Central memory CD8-positive, alpha-beta T cell (primary cell): Measurements from ENCODE around the gene LANCL3.

Experiments used
- ATAC-seq: fragments of 150-1000 bp; cut with Tn5 transposase; replicated peaks from 2 replicates; pipeline ENCODE4 v1.10.0; 2022; ENCODE audit warnings: mild to moderate bottlenecking, moderate FRiP score, moderate number of reproducible peaks; ENCODE audit not compliant: poor library complexity, severe bottlenecking; ENCODE audit errors: extremely low read depth
- DNase-seq, 2 donors: peaks; one replicate each; pipeline ENCODE4 v3.0.0; 2021; ENCODE audit warnings: low spot score in 2 of 2
- H3K27ac Mint-ChIP-seq: one replicate; pipeline ENCODE4 v1.8.0; 2022; ENCODE audit warnings: low read depth, mild to moderate bottlenecking, moderate library complexity, mixed read lengths
- H3K27me3 Mint-ChIP-seq: one replicate; pipeline ENCODE4 v1.8.0; 2022; ENCODE audit warnings: mixed read lengths
- H3K36me3 Mint-ChIP-seq: one replicate; pipeline ENCODE4 v1.8.0; 2022; ENCODE audit warnings: mild to moderate bottlenecking, moderate library complexity, mixed read lengths; ENCODE audit not compliant: insufficient read depth
- H3K4me1 Mint-ChIP-seq: one replicate; pipeline ENCODE4 v1.8.0; 2022; ENCODE audit warnings: mixed read lengths
- H3K4me3 Mint-ChIP-seq: one replicate; pipeline ENCODE4 v1.8.0; 2022; ENCODE audit warnings: mild to moderate bottlenecking, moderate library complexity, mixed read lengths
- H3K9me3 Mint-ChIP-seq: one replicate; pipeline ENCODE4 v1.8.0; 2022; ENCODE audit warnings: mixed read lengths

The LANCL3 gene

DNA sequence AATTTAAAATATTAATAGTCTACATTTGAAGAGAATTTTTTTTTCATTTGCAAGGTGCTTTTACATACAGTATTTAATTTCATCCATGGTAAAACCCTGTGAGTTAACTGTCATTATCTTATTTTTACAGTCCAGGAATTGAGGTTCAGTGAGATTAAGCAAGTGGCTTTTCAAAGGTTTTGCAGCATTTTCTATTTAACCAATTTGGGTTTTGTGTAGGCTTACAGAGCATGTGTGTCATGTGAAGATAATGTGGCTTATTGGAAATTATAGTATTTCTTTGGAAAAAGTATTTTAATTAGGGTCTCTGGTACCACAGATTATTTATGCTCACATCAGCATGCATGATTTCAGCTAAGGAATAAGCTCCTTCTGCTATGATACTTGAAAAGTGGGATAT lies 118.7 kb downstream of the LANCL3 start:
- no peaks in the 10 kb centered on the region for H3K36me3 Mint-ChIP-seq
- DNase-seq (no peak), ATAC-seq (no peak)
- no peak overlapping the region for H3K27ac Mint-ChIP-seq
- no peak overlapping the region for H3K4me3 Mint-ChIP-seq
- H3K27me3 Mint-ChIP-seq, result no peaks in the 10 kb centered on the region
- no peaks in the 10 kb centered on the region for H3K4me1 Mint-ChIP-seq
- no peaks in the 10 kb centered on the region for H3K9me3 Mint-ChIP-seq

- no peak overlapping the region for H3K4me3 Mint-ChIP-seq
- H3K9me3 Mint-ChIP-seq, result no peaks in the 10 kb centered on the region
- H3K27me3 Mint-ChIP-seq, result no peaks in the 10 kb centered on the region
- ATAC-seq, result no peak
- H3K36me3 Mint-ChIP-seq, result no peaks in the 10 kb centered on the region
- no peak overlapping the region for H3K27ac Mint-ChIP-seq
- DNase-seq, result no peak
- no peaks in the 10 kb centered on the region for H3K4me1 Mint-ChIP-seq
Observed at GRCh38 chrX:37692918-37693317, 121.5 kb downstream of the LANCL3 start.

- H3K27ac Mint-ChIP-seq, result no peak overlapping the region
- no peaks in the 10 kb centered on the region for H3K9me3 Mint-ChIP-seq
- no peaks in the 10 kb centered on the region for H3K36me3 Mint-ChIP-seq
Observed at GRCh38 chrX:37697169-37697760, 125.8 kb downstream of the LANCL3 start.

DNA sequence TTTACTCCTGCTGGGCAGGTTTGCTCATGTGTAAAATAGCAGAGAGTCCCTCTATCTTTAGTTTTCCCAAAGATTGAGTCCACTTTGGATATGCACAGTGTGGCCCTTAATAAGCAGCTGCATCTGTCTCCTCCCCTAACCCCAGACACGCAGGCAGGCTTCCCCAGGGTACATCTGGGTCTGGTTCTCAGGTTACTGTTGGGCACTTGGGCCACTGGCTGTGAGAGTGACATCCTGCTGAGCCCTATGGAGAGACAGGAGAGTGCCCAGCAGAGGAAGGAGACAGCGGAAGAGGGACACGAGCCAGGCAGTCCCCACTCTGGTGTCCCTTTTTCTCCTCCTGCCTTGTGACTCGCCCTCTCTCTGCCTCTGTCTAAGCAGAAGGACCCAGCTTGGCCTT lies 130.1 kb downstream of the LANCL3 start:
- no peaks in the 10 kb centered on the region for H3K9me3 Mint-ChIP-seq
- H3K36me3 Mint-ChIP-seq, result no peaks in the 10 kb centered on the region
- ATAC-seq (no peak), DNase-seq (no peak)
- no peaks in the 10 kb centered on the region for H3K27me3 Mint-ChIP-seq
- H3K4me3 Mint-ChIP-seq, result no peak overlapping the region
- H3K4me1 Mint-ChIP-seq, result no peaks in the 10 kb centered on the region
- H3K27ac Mint-ChIP-seq, result no peak overlapping the region

More at GRCh38 chrX:37697169-37697760, 125.8 kb downstream of the LANCL3 start:
- no peaks in the 10 kb centered on the region for H3K4me1 Mint-ChIP-seq
- ATAC-seq (no peak), DNase-seq (no peak)
- H3K4me3 Mint-ChIP-seq, result no peak overlapping the region
- no peaks in the 10 kb centered on the region for H3K27me3 Mint-ChIP-seq

GRCh38 chrX:37711991-37712390 lies 140.5 kb downstream of the LANCL3 start:
- H3K27ac Mint-ChIP-seq, result no peak overlapping the region
- no peaks in the 10 kb centered on the region for H3K27me3 Mint-ChIP-seq
- peaks cover 2% of the 10 kb centered on the region for H3K36me3 Mint-ChIP-seq
- no peaks in the 10 kb centered on the region for H3K4me1 Mint-ChIP-seq
- DNase-seq, result no peak
- no peak overlapping the region for H3K4me3 Mint-ChIP-seq
- no peaks in the 10 kb centered on the region for H3K9me3 Mint-ChIP-seq
- no peak for ATAC-seq

- H3K36me3 Mint-ChIP-seq, result peaks cover 2% of the 10 kb centered on the region
- no peaks in the 10 kb centered on the region for H3K4me1 Mint-ChIP-seq
- ATAC-seq (no peak), DNase-seq (no peak)
- H3K27me3 Mint-ChIP-seq, result no peaks in the 10 kb centered on the region
- H3K27ac Mint-ChIP-seq, result no peak overlapping the region
- no peaks in the 10 kb centered on the region for H3K9me3 Mint-ChIP-seq
- no peak overlapping the region for H3K4me3 Mint-ChIP-seq
Observed at GRCh38 chrX:37712458-37712857, 141.0 kb downstream of the LANCL3 start.

GRCh38 chrX:37714479-37714878 lies 143.0 kb downstream of the LANCL3 start:
- no peak for ATAC-seq
- Mint-ChIP-seq H3K27me3 (no peaks in the 10 kb centered on the region), H3K36me3 (peaks cover 3% of the 10 kb centered on the region), H3K9me3 (peaks cover 8% of the 10 kb centered on the region), H3K27ac (no peak overlapping the region), H3K4me3 (no peak overlapping the region), H3K4me1 (no peaks in the 10 kb centered on the region)
- no peak for DNase-seq

- ATAC-seq (no peak), DNase-seq (no peak)
- no peak overlapping the region for H3K4me3 Mint-ChIP-seq
- no peak overlapping the region for H3K27ac Mint-ChIP-seq
- H3K4me1 Mint-ChIP-seq, result no peaks in the 10 kb centered on the region
- H3K36me3 Mint-ChIP-seq, result peaks cover 3% of the 10 kb centered on the region
- H3K9me3 Mint-ChIP-seq, result peaks cover 9% of the 10 kb centered on the region
- H3K27me3 Mint-ChIP-seq, result no peaks in the 10 kb centered on the region
Observed at GRCh38 chrX:37716602-37717001, 145.1 kb downstream of the LANCL3 start.

GRCh38 chrX:37717708-37718107 lies 146.2 kb downstream of the LANCL3 start:
- Mint-ChIP-seq H3K4me3 (no peak overlapping the region), H3K27me3 (no peaks in the 10 kb centered on the region), H3K4me1 (no peaks in the 10 kb centered on the region), H3K9me3 (peaks cover 9% of the 10 kb centered on the region), H3K36me3 (peaks cover 3% of the 10 kb centered on the region), H3K27ac (no peak overlapping the region)
- DNase-seq, result no peak
- ATAC-seq, result no peak

DNA sequence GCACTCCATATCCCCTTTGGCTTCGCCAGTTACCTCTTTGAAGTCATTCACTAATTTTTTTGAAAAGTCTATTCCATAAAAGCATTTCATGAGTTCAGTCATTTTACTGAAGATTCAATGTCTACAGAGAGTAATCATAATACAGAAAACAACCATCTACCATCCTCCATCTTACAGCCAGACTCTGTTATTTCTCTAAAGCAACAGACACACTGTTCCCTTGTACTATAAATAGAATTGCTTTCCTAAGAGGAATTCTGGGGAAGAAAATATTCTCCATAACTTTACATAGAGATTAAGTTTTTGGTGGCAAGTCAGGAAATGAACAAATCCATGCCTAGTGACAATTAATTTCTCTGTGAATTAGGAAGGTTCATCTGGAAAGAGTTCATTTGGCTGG lies 151.1 kb downstream of the LANCL3 start:
- Mint-ChIP-seq H3K4me3 (no peak overlapping the region), H3K36me3 (peaks cover 3% of the 10 kb centered on the region), H3K9me3 (peaks cover 9% of the 10 kb centered on the region), H3K27me3 (no peaks in the 10 kb centered on the region), H3K4me1 (no peaks in the 10 kb centered on the region), H3K27ac (no peak overlapping the region)
- no peak for DNase-seq
- ATAC-seq, result no peak

DNA sequence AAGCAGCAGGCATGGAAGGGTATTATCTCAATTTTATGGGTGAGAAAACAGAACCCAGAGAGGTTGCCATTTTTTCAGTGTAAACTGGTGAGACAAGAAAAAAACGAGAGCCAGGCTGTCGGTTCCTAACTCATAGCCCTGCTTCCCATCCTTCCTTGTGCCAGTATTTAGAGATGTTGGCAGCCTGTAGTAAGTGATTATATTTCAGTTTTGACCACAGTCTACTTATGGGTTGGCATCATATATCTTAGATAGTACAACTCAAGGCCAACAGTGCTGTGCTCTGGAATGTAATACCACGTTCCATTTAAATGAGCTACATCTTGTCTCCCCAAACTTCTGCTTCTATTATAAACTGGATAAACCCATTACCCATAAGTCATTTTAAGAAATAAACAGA lies 154.9 kb downstream of the LANCL3 start:
- H3K9me3 Mint-ChIP-seq, result no peaks in the 10 kb centered on the region
- H3K4me3 Mint-ChIP-seq, result no peak overlapping the region
- H3K27ac Mint-ChIP-seq, result no peak overlapping the region
- DNase-seq (no peak), ATAC-seq (no peak)
- H3K27me3 Mint-ChIP-seq, result no peaks in the 10 kb centered on the region
- H3K4me1 Mint-ChIP-seq, result no peaks in the 10 kb centered on the region
- no peaks in the 10 kb centered on the region for H3K36me3 Mint-ChIP-seq
